ENCODE data around the gene SPIRE1.
"Not testable (repeated sequence)": the region's sequence is repeated elsewhere in the genome, so short reads cannot be mapped to it uniquely, and the experiment has no call there.

SPIRE1 gene

GRCh38 chr18:12491611-12492435, 166.1 kb downstream of the SPIRE1 start:
- DNase-seq (ENCODE audit: low read depth, low spot score) = no peak

- no peak for DNase-seq (ENCODE audit: low read depth, low spot score)
Measured at GRCh38 chr18:12485479-12486105, 172.3 kb downstream of the SPIRE1 start.

- DNase-seq (ENCODE audit: low read depth, low spot score) = not testable (repeated sequence)
Measured at GRCh38 chr18:12481915-12482314, 176.0 kb downstream of the SPIRE1 start.

GRCh38 chr18:12479982-12480381, 177.9 kb downstream of the SPIRE1 start:
- DNase-seq (ENCODE audit: low read depth, low spot score) = no peak

- DNase-seq (ENCODE audit: low read depth, low spot score) = no peak
Measured at GRCh38 chr18:12479536-12479935, 178.4 kb downstream of the SPIRE1 start.

GRCh38 chr18:12478269-12479047, 179.4 kb downstream of the SPIRE1 start:
- DNase-seq (ENCODE audit: low read depth, low spot score) = no peak

- no peak for DNase-seq (ENCODE audit: low read depth, low spot score)
Measured at GRCh38 chr18:12477606-12478005, 180.3 kb downstream of the SPIRE1 start.

GRCh38 chr18:12476955-12477354, 181.0 kb downstream of the SPIRE1 start:
- no peak for DNase-seq (ENCODE audit: low read depth, low spot score)

- no peak for DNase-seq (ENCODE audit: low read depth, low spot score)
Measured at GRCh38 chr18:12474876-12475275, 183.0 kb downstream of the SPIRE1 start.

- no peak for DNase-seq (ENCODE audit: low read depth, low spot score)
Measured at GRCh38 chr18:12474146-12474545, 183.8 kb downstream of the SPIRE1 start.

- no peak for DNase-seq (ENCODE audit: low read depth, low spot score)
Measured at GRCh38 chr18:12470382-12471075, 187.4 kb downstream of the SPIRE1 start.

- DNase-seq (ENCODE audit: low read depth, low spot score) = no peak
Measured at GRCh38 chr18:12468445-12468844, 189.5 kb downstream of the SPIRE1 start.

- no peak for DNase-seq (ENCODE audit: low read depth, low spot score)
Measured at GRCh38 chr18:12464731-12465130, 193.2 kb downstream of the SPIRE1 start.

- DNase-seq (ENCODE audit: low read depth, low spot score) = no peak
Measured at GRCh38 chr18:12463191-12463590, 194.7 kb downstream of the SPIRE1 start.

- no peak for DNase-seq (ENCODE audit: low read depth, low spot score)
Measured at GRCh38 chr18:12462242-12462641, 195.7 kb downstream of the SPIRE1 start.

GRCh38 chr18:12461326-12461725, 196.6 kb downstream of the SPIRE1 start:
- DNase-seq (ENCODE audit: low read depth, low spot score) = no peak

GRCh38 chr18:12460874-12461273, 197.0 kb downstream of the SPIRE1 start:
- no peak for DNase-seq (ENCODE audit: low read depth, low spot score)

- DNase-seq (ENCODE audit: low read depth, low spot score) = no peak
Measured at GRCh38 chr18:12458771-12459170, 199.1 kb downstream of the SPIRE1 start.

- no peak for DNase-seq (ENCODE audit: low read depth, low spot score)
Measured at GRCh38 chr18:12456441-12456840, 201.5 kb downstream of the SPIRE1 start.

GRCh38 chr18:12455496-12455895, 202.4 kb downstream of the SPIRE1 start:
- no peak for DNase-seq (ENCODE audit: low read depth, low spot score)

GRCh38 chr18:12452784-12453183, 205.1 kb downstream of the SPIRE1 start:
- DNase-seq (ENCODE audit: low read depth, low spot score) = no peak

GRCh38 chr18:12451428-12451827, 206.5 kb downstream of the SPIRE1 start:
- DNase-seq (ENCODE audit: low read depth, low spot score) = no peak
